ENCODE measurements around the gene TTC34.
A peak's percentile ranks its signal among the peaks of the same experiment; 100 is the strongest.
"Not testable (repeated sequence)": the region's sequence is repeated elsewhere in the genome, so short reads cannot be mapped to it uniquely, and the experiment has no call there.

Gene TTC34

DNA sequence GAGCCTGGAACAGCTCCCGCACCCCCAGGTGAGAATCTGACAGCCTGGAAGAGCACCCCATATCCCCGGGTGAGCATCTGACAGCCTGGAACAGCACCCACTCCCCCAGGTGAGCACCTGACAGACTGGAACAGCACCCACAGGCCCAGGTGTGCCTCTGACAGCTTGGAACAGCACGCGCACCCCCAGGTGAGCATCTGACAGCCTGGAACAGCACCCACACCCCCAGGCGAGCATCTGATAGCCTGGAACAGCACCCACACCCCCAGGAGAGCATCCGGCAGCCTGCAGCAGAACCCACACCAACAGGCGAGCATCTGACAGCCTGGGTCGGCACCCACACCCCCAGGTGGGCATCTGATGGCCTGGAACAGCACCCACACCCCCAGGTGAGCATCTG is 141.7 kb downstream of the TTC34 start:
- DNase-seq (ENCODE audit: low read depth) = not testable (repeated sequence)

DNA sequence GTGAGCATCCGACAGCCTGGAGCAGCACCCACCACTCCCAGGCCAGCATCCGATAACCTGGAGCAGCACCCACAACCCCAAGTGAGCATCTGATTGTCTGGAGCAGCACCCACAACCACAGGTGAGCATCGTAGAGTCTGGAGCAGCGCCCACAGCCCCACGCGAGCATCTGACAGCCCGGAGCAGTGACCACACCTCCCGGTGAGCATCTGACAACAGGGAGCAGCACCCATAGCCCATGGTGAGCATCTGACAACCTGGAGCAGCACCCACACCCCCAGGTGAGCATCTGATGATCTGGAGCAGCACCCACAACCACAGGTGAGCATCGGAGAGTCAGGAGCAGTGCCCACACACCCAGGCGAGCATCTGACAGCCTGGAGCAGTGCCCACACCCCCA is 143.6 kb downstream of the TTC34 start:
- not testable (repeated sequence) for DNase-seq (ENCODE audit: low read depth)

DNA sequence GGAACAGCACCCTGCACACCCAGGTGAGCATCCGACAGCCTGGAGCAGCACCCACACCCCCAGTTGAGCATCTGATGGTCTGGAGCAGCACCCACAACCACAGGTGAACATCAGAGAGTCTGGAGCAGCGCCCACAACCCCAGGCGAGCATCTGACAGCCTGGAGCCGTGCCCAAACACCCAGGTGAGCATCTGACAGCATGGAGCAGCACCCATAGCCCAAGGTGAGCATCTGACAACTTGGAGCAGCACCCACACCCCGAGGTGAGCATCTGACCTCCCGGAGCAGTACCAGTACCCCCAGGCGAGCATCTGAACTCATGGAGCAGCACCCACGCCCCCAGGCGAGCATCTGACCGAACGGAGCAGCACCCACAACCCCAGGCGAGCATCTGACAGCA is 144.4 kb downstream of the TTC34 start:
- DNase-seq (ENCODE audit: low read depth) = not testable (repeated sequence)

DNA sequence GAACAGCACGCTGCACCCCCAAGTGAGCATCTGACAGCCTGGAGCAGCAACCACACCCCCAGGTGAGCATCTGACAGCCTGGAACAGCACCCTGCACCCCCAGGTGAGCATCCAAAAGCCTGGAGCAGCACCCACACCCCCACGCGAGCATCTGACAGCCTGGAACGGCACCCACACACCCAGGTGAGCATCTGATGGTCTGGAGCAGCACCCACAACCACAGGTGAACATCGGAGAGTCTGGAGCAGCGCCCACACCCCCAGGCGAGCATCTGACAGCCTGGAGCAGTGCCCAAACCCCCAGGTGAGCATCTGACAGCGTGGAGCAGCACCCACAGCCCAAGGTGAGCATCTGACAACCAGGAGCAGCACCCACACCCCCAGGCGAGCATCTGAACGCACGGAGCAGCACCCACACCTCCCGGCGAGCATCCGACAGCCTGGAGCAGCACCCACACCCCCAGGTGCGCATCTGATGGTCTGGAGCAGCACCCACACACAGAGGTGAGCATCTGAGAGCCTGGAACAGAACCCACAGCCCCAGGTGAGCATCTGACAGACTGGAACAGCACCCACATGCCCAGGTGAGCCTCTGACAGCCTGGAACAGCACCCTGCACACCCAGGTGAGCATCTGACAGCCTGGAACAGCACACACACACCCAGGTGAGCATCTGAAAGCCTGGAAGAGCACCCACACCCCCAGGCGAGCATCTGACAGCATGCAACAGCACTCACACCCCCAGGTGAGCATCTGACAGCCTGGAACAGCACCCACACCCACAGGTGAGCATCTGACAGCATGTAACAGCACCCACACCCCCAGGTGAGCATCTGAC is 145.7 kb downstream of the TTC34 start:
- DNase-seq (ENCODE audit: low read depth) = not testable (repeated sequence)

DNA sequence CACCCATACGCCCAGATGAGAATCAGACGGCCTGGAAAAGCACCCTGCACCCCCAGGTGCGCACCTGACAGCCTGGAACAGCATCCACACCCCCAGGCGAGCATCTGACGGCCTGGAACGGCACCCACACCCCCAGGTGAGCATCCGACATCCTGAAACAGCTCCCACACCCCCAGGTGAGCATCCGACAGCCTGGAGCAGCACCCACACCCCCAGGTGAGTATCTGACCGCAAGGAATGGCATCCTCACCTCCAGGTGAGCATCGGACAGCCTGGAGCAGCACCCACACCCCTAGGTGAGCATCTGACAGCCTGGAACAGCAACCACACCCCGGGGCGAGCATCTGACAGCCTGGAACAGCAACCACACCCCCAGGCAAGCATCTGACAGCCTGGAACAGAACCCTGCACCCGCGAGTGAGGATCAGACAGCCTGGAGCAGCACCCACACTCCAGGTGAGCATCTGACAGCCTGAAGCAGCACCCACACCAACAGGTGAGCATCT is 147.0 kb downstream of the TTC34 start:
- DNase-seq (ENCODE audit: low read depth) = not testable (repeated sequence)

DNA sequence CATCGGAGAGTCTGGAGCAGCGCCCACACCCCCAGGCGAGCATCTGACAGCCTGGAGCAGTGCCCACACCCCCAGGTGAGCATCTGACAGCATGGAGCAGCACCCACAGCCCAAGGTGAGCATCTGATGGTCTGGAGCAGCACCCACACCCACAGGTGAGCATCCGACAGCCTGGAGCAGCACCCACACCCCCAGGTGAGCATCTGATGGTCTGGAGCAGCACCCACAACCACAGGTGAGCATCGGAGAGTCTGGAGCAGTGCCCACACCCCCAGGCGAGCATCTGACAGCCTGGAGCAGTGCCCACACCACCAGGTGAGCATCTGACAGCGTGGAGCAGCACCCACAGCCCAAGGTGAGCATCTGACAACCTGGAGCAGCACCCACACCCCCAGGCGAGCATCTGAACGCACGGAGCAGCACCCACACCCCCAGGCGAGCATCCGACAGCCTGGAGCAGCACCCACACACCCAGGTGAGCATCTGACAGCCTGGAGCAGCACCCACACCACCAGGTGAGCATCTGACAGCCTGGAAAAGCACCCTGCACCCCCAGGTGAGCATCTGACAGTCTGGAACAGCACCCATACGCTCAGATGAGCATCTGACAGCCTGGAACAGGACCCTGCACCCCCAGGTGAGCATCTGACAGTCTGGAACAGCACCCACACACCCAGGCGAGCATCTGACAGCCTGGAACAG is 147.6 kb downstream of the TTC34 start:
- DNase-seq (ENCODE audit: low read depth) = not testable (repeated sequence)

DNA sequence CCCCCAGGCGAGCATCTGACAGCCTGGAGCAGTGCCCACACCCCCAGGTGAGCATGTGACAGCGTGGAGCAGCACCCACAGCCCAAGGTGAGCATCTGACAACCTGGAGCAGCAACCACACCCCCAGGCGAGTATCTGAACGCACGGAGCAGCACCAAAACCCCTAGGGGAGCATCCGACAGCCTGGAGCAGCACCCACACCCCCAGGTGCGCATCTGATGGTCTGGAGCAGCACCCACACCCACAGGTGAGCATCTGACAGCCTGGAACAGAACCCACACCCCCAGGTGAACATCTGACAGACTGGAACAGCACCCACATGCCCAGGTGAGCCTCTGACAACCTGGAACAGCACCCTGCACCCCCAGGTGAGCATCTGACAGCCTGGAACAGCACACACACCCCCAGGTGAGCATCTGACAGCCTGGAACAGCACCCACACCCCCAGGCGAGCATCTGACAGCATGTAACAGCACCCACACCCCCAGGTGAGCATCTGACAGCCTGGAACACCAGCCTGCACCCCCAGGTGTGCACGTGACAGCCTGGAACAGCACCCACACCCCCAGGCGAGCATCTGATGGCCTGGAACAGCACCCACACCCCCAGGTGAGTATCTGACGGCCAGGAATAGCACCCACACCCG is 148.4 kb downstream of the TTC34 start:
- DNase-seq (ENCODE audit: low read depth) = not testable (repeated sequence)

DNA sequence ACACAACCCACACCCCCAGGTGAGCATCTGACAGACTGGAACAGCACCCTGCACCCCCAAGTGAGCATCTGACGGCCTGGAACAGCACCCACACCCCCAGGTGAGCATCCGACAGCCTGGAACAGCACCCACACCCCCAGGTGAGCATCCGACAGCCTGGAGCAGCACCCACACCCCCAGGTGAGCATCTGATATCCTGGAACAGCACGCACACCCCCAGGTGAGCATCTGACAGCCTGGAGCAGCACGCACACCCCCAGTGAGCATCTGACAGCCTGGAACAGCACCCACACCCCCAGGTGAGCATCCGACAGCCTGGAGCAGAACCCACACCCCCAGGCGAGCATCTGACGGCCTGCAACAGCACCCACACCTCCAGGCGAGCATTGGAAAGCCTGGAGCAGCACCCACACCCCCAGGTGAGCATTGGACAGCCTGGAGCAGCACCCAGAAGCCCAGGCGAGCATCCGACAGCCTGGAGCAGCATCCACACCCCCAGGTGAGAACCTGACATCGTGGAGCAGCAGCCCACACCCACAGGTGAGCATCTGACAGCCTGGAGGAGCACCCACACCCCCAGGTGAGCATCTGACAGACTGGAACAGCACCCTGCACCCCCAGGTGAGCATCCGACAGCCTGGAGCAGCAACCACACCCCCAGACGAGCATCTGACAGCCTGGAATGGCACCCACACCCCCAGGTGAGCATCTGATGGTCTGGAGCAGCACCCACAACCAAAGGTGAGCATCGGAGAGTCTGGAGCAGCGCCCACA is 149.2 kb downstream of the TTC34 start:
- DNase-seq (ENCODE audit: low read depth) = not testable (repeated sequence)

DNA sequence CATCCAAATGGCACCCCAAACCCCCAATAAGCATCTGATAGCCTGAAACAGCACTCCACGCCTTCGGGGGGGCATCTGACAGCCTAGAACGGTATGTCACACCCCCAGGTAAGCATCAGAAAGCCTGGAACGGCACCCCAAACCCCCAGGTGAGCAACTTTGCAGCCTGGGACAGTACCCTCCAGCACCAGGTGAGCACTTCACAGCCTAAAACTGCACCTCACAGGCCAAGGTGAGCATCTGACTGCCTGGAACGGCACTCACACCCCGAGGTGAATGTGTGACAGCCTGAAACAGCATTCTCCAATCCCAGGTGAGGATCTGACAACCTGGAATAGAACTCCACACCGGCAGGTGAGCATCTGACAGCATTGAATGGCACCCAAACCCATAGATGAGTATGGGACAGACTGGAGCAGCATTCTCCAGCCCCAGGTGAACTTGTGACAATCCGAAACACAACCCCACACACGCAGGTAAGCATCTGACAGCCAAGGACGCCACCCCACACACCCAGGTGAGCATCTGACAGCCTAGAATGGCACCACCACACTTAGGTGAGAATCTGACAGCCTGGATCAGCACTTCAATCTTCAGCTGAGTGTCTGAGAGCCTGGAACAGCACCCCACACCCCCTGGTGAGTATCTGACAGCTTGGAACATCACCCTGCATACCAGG is 150.4 kb downstream of the TTC34 start:
- DNase-seq (ENCODE audit: low read depth) = no peak

DNA sequence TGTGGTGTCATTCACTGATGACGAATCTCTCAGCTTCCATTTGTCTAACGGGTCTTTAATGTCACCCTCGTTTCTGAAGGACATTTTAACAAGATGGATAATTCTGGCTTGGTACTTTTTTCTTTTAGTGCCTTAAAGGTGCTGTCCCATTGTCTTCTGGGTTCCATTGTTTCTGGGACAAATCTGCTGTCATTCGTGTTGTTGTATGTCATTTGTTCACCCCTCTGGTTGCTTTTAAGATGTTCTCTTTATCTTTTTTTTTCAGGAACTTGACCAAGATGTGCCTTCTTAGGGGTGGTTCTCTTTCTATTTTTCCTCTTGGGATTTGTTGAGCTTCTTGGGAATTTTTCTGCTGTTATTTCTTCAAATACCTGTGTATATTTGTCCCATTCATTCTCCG is 154.7 kb downstream of the TTC34 start:
- DNase-seq (ENCODE audit: low read depth) = no peak

DNA sequence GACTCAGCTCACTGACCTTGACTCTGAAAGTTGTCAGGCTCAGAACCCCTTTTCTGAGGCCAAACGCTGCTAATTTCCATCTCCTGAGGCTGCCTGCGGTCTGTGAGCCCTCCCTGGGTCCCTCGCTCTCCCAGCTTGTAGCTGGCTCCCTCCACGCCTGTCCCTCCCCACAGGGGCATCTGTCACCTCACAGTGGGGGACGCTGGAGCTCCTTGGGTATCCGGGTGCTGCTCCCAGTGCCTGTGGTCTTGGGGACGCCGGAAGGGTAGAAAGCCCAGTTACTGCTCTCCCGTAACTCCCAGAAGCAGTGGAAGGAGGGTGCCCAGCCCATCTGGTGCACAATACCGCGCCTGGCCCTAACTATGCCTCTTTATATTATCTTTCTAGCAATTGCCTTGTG is 155.7 kb downstream of the TTC34 start:
- DNase-seq (ENCODE audit: low read depth) = no peak

DNA sequence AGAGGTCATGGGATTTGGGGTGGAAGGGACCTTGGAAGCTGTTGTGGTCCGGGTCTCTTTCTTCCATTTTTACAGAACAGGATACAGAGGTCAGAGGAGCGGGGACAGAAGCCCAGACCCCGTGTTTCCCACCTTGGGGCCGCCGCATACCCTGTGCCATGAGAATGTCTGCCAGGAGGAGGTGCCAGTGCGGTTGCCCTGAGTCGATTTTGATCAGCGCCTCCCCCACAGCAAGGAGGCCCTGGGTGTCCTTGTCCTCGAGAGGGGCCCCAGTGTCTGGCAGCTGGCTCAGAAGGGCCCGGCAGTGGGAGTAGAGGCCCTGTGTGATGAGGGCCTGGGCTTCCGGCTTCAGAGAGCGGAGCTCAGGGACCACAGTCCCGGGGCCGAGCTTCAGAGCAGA is 156.3 kb downstream of the TTC34 start:
- no peak for DNase-seq (ENCODE audit: low read depth)

DNA sequence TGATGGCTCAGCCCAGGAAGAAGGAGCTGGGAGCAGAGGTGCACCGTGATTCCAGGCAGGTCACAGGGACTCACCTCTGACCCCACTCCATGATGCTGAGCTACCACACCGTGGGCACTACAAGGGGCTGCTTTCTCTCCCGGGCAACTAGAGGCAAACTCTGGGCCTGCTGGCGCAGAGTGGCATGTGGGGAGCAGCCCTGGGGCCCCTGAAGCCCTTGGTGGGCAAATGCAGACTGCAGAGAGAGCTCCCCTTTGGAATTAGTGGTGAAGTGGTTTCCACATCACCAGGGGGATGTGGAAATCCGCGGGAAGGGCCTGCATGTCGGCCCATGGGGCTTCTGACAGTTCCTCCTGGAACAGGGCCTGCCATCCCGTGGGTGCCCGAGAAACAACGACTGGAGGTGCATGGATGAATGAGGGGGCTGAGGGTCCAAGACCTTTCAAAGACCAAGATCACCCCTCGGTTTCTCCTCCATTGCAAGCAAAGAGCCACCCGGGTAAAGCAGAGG is 156.8 kb downstream of the TTC34 start:
- no peak for DNase-seq (ENCODE audit: low read depth)

DNA sequence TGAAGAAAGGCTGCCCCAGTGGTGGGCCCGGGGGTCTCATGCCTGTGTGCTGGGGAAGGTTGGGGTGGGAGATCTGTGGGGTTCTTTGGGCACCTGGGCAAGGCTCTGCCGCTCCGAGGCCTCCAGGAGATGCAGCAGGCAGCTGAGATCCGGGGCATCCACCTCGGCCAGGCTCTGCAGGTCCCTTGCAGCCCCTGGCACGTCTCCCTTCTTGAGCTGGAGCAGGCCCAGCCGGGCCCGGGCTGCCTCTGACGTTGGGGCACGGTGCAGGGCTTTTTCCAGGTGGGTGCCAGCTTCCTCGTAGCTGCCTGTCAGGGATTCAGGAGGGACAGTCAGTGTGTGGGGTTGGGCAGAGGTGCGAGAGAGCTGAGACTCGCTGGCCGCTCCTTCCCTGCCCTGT is 157.3 kb downstream of the TTC34 start:
- DNase-seq (ENCODE audit: low read depth) = no peak

DNA sequence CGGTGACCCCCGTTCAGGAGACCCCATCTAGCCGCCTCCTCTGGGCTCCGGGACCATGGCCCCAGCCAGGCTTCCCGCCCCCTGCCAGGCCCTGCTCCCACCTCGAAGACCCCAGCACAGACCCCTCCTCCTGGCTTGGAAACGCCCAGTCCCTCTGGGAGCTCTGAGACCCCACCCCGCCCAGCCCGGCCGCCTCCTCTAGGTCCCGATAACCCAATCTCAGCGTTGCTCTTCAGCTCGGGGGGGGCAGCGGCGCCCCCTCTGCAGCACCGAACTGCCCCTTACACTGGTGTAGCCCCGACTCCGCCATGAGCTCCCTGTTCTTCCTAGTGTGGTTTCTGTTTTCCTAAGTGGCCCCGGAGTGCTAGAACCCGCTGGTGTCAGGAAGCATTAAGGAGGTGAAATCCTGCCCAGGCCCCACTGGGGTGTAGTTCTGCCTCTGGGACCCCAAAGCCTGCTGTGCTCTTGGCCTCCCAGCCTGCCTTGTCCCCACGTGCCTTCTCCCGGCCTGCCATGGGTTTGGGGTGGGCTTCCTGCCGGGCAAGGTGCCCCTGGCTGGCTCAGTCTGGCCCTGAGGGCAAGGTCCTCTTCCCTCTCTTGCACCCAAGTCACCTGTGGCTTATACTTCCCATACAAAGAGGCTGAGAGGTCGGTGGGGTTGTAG is 157.9 kb downstream of the TTC34 start:
- DNase-seq (ENCODE audit: low read depth) = no peak

DNA sequence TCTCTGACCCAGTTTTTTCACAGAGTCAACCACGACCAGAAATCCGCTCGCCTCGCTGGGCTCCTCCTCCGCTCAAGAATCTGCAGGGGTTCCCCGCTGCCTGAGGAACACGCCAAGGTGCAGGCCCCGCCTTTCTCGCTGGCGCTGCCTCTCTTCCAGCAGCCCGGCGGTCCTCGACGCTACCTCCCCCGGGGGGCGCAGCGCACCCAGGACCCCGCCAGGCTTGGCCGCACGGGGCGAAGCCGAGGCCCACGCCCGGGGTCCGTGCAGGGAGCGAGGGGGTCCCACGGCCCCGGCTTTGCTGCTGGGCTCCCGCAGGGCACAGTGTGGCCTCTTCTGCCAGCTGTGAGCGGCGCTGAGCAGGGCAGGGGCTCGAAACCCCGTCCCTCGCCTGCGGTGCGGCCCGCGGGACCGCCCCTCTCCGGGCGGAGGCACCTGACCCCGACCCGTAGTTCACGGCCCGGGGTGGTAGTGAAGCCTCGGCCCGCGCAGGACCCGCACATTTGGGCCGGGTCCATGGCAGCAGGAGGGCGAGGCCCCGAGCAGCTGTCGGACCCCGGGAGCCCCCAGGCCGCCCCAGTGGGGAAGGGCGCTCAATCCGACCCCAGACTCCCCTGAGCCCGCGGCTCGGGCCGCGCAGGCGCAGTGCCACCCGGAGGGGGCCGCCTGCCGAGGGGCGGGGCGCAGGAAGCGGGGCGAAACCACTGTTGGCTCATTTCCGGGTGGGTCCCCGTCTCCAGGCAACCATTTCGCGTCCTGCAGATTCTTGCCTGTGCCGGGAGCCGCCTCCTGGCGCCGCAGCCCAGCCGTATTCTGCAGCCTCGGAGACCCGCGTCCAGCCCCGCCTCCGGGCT is 158.7 kb downstream of the TTC34 start:
- peak; percentile 79 for DNase-seq (ENCODE audit: low read depth)

DNA sequence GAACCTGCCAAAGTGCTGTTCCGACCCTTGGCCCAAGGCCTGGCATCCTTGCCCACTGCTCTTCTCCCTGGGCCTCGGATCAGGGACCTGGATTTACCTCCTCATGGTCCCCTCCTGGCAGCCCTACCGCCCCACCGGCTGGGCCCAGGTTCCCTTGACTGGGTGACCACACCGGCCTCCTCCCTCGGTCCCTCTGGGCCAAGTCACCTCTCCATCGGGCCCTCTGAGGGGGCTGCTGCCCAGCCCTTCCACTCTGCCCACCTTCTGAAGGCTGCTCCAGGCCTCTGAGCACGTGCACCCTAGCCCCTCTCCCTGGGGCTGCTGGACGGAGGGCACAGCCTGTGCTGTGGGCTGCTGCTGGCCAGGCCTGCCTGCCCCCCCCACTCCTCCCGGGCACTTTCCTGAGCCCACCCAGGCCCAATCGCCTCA is 159.3 kb downstream of the TTC34 start:
- no peak for DNase-seq (ENCODE audit: low read depth)

DNA sequence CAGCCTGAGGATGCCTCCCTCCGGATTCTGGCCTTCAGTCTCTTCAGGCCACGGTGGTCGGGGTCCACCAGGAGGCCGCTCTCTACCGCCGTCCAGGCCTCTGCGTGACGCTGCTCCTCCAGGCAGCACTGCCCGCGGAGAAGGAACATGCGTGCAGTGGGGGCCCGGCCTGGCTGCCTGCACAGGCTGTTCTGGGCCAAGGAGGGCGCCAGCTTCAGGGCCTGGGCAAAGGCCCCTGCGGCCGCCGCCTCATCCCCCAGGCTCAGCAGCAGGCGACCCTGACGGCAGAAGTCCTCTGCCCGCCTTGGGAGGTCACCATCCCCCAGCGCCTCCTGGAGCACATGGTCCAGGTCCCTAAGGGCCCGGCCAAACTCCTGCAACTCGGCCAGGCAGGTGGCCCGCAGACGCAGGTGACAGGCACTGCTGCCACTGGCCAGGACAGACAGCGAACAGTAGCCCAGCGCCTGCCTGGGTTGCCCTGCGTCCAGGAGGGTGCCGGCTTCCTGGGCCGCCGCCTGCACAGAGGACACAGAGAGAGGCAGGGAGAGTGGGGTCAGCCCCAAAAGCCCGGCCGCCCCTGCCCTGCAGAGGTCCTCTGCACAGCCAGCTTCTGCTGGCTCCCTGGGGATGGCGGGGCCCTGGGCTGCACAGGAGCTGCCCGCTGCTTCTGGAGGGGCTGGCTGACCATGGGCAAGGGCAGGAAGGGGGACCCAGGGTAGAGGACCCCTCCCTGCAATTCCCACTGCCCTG is 159.9 kb downstream of the TTC34 start:
- no peak for DNase-seq (ENCODE audit: low read depth)

DNA sequence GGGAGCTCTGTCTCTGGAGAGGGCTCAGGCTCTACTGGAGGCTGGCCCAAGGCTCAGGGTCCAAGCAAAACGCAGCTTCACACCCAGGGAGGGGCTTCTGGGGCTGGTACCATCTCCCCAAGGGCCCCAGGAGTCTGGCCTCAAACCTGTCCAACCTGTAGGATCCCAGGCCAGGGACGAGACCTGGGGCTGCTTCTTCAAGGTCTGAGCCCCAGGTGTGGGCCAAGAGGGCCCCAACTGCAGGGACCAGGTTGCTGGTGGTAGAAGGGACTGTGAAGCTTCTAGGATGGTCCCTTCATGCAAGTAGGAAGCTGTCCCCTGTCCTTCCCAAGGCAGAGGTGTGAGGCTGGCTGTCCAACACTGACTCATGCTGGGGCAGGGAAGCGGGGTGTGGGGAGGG is 160.9 kb downstream of the TTC34 start:
- no peak for DNase-seq (ENCODE audit: low read depth)

Data from fibroblast of the conjunctiva (primary cell).